ENCODE measurements around the gene FZD8.

GRCh38 chr10:35636956-35637355 is 5.1 kb downstream of the FZD8 start:
- TF ChIP-seq, protein P1, sequence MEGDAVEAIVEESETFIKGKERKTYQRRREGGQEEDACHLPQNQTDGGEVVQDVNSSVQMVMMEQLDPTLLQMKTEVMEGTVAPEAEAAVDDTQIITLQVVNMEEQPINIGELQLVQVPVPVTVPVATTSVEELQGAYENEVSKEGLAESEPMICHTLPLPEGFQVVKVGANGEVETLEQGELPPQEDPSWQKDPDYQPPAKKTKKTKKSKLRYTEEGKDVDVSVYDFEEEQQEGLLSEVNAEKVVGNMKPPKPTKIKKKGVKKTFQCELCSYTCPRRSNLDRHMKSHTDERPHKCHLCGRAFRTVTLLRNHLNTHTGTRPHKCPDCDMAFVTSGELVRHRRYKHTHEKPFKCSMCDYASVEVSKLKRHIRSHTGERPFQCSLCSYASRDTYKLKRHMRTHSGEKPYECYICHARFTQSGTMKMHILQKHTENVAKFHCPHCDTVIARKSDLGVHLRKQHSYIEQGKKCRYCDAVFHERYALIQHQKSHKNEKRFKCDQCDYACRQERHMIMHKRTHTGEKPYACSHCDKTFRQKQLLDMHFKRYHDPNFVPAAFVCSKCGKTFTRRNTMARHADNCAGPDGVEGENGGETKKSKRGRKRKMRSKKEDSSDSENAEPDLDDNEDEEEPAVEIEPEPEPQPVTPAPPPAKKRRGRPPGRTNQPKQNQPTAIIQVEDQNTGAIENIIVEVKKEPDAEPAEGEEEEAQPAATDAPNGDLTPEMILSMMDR (IDR thresholded peaks at IDR 0.05) = no peak
- TF ChIP-seq POLR2A (IDR thresholded peaks at IDR 0.05) = no peak
